Stimulated activated CD4-positive, alpha-beta T cell treated with anti-CD3 and anti-CD28 coated beads, TNF-alpha, amount 100 ng/mL, for 48 hours (primary cell): ENCODE results near the gene RAMP2.
"Not testable (repeated sequence)": the region's sequence is repeated elsewhere in the genome, so short reads cannot be mapped to it uniquely, and the experiment has no call there.

ENCODE experiments used
- DNase-seq, 3 donors: peaks; one replicate each; pipeline ENCODE4 v3.0.0-alpha.2; 2020; ENCODE audit warnings: low read depth in 3 of 3

Gene RAMP2

GRCh38 chr17:42769964-42770363 lies 8.9 kb downstream of the RAMP2 start:
- not testable (repeated sequence) for DNase-seq

DNA sequence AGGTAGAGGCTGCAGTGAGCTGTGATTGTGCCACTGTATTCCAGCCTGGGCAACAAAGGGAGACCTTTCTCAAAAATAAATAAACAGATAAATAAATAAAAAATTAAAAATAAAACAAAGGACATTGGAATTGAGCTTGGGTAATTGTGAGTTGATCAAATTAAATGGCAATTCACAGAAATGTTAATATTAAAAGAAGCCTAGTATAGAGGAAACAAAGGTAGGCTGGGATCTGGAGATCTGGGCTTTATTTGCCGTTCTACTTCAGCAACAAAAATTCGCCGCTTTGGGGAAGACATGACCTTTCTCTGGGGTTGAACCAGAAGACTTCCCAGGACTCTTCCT lies 11.9 kb downstream of the RAMP2 start:
- DNase-seq: no peak

DNA sequence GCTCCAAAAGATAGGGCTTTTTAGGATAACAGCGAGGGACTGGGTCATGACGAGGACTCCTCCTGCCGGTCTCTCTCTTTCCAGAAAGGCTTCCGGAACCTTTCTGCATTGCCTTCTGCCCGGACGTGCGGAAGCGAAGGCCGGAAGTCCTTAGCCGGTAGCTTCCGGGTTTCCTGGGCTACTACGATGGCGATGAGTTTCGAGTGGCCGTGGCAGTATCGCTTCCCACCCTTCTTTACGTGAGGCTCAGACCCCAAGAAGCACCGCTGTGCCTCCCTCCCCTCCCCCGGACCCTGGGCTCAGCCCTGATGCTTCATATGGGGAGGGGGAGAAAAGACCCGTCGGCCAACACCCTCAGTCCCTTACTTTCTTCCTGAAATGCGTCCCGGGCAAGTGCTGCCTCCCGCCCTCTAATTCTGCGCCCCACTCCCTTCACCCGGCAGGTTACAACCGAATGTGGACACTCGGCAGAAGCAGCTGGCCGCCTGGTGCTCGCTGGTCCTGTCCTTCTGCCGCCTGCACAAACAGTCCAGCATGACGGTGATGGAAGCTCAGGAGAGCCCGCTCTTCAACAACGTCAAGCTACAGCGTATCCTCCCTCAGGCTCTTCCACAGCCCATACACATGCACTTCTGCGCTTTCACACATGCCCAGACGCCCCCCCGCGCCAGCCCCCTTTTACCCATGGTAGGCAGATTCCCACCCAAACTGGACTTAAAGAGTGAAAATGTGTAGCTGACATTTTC lies 12.4 kb downstream of the RAMP2 start, which contains the start of gene VPS25:
Gene VPS25 (plus strand): TSS at position 160 of the 746 bp plus-strand sequence. CDS start 27 bp downstream, at position 187.
- peak; percentile 52 to 67 (median 63) for DNase-seq

- DNase-seq: no peak
These were observed 13.2 kb downstream of the RAMP2 start for GRCh38 chr17:42774066-42774745.

DNA sequence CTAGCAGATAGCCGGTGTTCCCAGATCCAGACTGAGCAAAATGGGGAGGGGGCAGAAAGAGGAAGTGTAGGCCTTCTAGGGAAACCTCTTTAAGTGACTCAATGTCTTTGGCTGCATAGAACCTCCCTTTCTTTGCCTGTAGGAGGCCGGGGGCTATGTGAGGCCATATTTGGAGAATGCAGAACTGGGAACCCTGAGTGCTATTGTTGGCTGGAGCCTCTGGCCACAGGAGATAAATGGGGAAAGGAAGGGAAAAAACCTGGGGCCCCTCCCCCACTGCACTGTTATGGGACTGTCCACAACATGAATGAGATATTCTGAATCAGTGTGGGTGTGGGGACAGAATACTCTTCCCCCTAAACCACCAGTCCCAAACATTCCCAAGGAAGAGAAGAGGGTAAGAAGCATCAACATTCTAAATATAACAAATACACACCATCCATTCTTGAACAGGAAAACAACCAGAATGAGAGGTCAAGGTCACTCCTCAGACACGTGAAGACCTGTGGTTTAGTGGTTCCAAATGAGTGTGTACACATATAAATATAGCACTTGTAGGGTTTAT lies 14.6 kb downstream of the RAMP2 start:
- DNase-seq: no peak

GRCh38 chr17:42778570-42778969 lies 17.5 kb downstream of the RAMP2 start:
- DNase-seq: no peak

GRCh38 chr17:42779304-42779935 lies 18.4 kb downstream of the RAMP2 start:
- no peak for DNase-seq

DNA sequence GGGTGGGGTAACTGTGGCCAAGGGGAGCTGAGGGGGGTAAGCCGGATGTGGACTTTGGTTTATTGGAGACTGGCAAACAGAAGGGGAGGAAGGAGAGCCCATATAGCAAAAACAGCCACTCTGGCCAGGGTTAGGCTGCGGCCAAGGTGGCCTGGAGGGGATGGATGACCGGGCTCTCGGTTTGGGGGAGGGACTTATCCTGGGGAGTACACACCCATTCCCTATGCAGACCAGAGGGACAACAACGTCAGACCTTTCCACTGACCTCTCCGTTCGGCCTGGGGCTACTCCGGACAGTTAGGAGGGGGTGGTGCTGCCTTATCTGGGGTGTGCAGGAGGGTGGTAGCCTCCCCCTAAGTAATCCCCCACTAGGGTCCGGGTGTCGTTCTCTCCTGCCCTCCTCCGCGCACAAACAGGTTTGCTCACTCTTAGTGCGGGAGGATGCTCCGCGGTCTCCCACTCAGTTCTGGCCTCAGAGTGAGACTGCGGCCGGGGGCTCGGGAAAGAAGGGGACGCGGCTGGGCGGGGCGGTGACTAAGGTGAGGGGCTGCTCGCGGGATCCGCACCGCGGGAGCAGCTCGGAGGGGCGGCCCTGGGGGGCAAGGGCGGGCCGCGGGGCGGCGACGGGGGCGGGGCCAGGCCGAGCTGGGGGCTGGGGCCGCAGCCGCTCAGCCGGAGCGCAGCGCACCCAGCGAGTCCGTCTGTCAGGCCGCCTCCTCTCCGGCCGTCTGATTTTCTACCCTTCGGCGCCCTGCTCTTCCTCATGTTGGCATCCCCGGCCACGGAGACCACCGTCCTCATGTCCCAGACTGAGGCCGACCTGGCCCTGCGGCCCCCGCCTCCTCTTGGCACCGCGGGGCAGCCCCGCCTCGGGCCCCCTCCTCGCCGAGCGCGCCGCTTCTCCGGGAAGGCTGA lies 19.2 kb downstream of the RAMP2 start, which contains the start of gene WNK4:
Gene WNK4 (plus strand): TSS at position 675 of the 915 bp plus-strand sequence. CDS start 89 bp downstream, at position 764.
- no peak for DNase-seq

DNA sequence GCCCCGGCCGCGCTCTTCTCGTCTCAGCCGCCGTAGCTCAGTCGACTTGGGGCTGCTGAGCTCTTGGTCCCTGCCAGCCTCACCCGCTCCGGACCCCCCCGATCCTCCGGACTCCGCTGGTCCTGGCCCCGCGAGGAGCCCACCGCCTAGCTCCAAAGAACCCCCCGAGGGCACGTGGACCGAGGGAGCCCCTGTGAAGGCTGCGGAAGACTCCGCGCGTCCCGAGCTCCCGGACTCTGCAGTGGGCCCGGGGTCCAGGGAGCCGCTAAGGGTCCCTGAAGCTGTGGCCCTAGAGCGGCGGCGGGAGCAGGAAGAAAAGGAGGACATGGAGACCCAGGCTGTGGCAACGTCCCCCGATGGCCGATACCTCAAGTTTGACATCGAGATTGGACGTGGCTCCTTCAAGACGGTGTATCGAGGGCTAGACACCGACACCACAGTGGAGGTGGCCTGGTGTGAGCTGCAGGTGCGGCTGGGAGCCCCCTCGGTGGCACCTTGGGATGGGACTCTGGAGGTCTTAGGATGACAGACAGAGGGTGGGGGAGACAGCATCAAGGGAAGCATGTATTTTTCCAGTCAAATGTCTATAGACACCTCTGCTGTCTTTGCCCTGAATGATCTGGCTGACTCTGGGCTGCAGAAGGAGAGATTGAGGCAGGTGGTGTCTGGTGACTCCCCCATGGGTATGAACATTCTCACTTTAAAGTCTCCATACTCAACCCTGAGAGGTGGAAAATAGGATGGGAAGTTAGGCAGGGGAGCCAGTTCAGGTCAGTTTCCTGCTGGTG lies 20.0 kb downstream of the RAMP2 start:
- no peak for DNase-seq

DNA sequence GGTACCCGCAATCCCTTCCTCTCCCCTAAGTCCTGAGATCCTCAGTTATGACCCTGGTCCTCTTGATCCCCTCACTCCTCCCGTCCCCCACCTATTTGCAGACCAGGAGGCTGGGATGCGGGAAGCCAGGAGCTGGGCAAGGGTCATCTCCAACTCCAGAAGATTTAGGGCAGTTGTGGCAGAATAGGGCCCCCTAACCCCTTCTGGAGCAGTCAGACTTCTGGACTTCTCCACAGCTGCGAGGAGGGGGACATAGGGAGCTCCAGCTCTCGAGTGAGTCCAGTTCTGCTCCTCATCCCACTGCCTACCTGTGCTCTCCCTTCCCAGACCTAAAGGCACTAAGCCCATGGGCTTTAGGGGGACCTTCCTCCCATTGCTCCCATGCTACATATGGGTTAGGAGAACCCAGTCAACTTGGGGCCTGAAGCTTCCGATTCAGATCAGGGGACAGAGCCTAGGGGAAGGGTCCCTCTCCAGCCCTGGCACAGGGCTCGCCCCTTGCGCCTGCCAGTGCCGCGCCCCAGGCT lies 20.7 kb downstream of the RAMP2 start:
- no peak for DNase-seq

- DNase-seq: no peak
These were observed 21.4 kb downstream of the RAMP2 start for GRCh38 chr17:42782166-42783061.

DNA sequence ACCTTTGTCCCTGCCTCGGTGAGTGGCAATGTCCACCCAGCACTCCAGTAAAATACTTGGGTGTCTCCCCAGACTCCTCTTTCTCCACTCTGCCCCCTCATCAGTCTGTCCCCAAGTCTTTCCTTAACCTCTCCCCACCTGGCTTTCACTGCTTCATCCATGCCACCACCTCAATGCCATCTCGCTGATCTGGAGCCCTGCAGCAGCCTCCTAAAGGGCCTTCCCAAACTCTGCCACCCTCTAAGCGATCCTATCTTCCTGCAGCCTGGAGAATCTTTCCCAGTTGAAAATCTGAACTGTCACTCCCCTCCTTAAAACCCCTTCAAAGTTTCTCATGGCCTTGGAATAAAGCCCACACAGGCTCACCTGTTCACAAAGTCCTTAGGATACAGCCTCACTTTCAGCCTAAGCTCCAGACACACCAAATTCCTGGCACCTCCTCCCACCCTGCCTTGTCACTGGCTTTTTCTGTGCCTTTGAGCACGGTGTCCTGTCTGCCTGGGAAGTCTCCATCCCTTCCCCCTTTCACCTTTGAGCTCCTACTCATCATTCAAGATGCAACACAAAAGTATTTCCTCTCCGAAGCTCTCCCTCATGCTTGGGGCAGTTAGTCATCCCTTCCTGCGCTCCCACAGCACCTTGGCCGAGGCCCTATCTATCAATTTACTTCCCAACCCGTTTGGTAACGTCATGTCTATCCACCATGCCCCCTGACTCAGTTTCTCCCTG lies 22.2 kb downstream of the RAMP2 start:
- no peak for DNase-seq

DNA sequence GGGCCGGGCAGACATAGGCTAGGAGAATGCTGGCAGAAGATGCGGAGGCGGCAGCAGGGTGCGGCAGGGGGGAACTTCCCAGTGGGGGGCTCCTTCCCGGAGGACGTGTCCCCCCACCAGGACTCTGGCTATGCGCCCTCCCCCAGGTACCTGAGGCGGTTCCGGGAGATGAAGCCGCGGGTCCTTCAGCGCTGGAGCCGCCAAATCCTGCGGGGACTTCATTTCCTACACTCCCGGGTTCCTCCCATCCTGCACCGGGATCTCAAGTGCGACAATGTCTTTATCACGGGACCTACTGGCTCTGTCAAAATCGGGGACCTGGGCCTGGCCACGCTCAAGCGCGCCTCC lies 22.7 kb downstream of the RAMP2 start:
- no peak for DNase-seq

GRCh38 chr17:42784409-42784808 lies 23.4 kb downstream of the RAMP2 start:
- no peak for DNase-seq

DNA sequence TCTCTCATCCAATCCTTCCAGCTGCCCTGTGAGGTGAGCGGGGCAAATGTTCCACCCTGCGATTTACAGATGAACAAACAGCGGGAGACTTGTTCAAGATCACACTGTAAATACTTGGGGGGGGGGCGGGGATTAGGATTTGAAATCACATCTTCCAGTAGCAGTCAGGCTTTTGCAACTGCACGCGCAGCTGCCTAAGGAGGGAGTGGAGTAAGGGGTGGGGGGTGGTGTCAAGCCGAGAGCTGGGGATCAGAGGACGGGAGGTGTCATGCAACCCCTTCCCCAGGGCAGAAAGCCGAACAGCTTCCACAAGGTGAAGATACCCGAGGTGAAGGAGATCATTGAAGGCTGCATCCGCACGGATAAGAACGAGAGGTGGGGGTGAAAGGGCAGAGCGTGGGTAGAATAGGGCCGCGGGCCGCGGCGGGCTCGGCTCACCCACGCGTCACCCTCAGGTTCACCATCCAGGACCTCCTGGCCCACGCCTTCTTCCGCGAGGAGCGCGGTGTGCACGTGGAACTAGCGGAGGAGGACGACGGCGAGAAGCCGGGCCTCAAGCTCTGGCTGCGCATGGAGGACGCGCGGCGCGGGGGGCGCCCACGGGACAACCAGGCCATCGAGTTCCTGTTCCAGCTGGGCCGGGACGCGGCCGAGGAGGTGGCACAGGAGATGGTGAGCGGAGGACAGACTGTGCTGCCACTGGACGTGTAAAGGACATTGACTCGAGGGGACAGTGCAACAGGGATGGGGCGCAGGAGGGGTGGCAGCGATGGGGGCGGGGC lies 24.0 kb downstream of the RAMP2 start:
- DNase-seq: no peak

DNA sequence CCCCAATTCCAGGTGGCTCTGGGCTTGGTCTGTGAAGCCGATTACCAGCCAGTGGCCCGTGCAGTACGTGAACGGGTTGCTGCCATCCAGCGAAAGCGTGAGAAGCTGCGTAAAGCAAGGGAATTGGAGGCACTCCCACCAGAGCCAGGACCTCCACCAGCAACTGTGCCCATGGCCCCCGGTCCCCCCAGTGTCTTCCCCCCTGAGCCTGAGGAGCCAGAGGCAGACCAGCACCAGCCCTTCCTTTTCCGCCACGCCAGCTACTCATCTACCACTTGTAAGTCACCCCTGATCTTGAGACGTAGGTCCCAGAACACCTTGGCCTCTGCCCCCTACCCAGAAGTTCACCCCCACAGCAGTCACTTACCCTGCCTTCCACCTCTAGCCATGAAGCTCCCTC lies 26.2 kb downstream of the RAMP2 start:
- no peak for DNase-seq

GRCh38 chr17:42791948-42792347 lies 30.9 kb downstream of the RAMP2 start:
- DNase-seq: no peak

GRCh38 chr17:42792545-42792944 lies 31.5 kb downstream of the RAMP2 start:
- DNase-seq: no peak
